Measurements from ENCODE around the gene RALGPS1.

- TF ChIP-seq CTCF (IDR thresholded peaks at IDR 0.05): no peak
- no peak for TF ChIP-seq POLR2A (IDR thresholded peaks at IDR 0.05)
Observed at GRCh38 chr9:127163409-127163808, 248.8 kb downstream of the RALGPS1 start.
